HEK293T (cell line): ENCODE results near the gene ASB5.

Source experiments
- BHLHE40 ChIP-seq: fragments of 450-650 bp; IDR thresholded peaks from 2 replicates; pipeline ENCODE4 v1.6.1; 2016; ENCODE audit warnings: mild to moderate bottlenecking, moderate library complexity, borderline replicate concordance
- CTBP1 ChIP-seq: fragments of 450-650 bp; IDR thresholded peaks from 2 replicates; pipeline ENCODE4 v1.6.1; 2016; ENCODE audit warnings: borderline replicate concordance
- ELF4 ChIP-seq: fragments of 450-650 bp; IDR thresholded peaks from 2 replicates; pipeline ENCODE4 v1.6.1; 2017; ENCODE audit warnings: antibody characterized with exemption
- FOXK2 ChIP-seq: fragments of 450-650 bp; IDR thresholded peaks from 2 replicates; pipeline ENCODE4 v1.6.1; 2016; ENCODE audit warnings: mild to moderate bottlenecking
- FOXM1 ChIP-seq: fragments of 450-650 bp; IDR thresholded peaks from 2 replicates; pipeline ENCODE4 v1.6.1; 2017; ENCODE audit warnings: mild to moderate bottlenecking, borderline replicate concordance
- HDGF ChIP-seq: fragments of 450-650 bp; IDR thresholded peaks from 2 replicates; pipeline ENCODE4 v1.6.1; 2017; ENCODE audit warnings: antibody characterized with exemption, borderline replicate concordance
- PKNOX1 ChIP-seq: fragments of 450-650 bp; IDR thresholded peaks from 2 replicates; pipeline ENCODE4 v1.6.1; 2016
- SP1 ChIP-seq: fragments of 450-650 bp; IDR thresholded peaks from 2 replicates; pipeline ENCODE4 v1.6.1; 2017
- SUZ12 ChIP-seq: fragments of 450-650 bp; IDR thresholded peaks from 2 replicates; pipeline ENCODE4 v1.6.1; 2016; ENCODE audit warnings: mild to moderate bottlenecking
- TARDBP ChIP-seq: fragments of 450-650 bp; IDR thresholded peaks from 2 replicates; pipeline ENCODE4 v1.6.1; 2016

GRCh38 chr4:176258135-176258534, 10.9 kb downstream of the ASB5 start:
- TF ChIP-seq SUZ12 (no peak), FOXK2 (no peak), HDGF (no peak), BHLHE40 (no peak), SP1 (no peak), FOXM1 (no peak), ELF4 (no peak), PKNOX1 (no peak), TARDBP (no peak), CTBP1 (no peak)
